SU-DHL-6 (cell line): ENCODE data around the gene RGL3.

Experiments
- H2AFZ ChIP-seq: fragments of 200-600 bp; sonication (generic); 2 replicates; pipeline ENCODE4 v1.6.1; 2014; ENCODE audit warnings: low read depth, mild to moderate bottlenecking, moderate library complexity, mixed read lengths, antibody characterized with exemption, low read length; ENCODE audit not compliant: severe bottlenecking
- H3F3A ChIP-seq: fragments of 200-600 bp; shearing (Covaris generic); 2 replicates; pipeline ENCODE4 v1.6.0; 2016; ENCODE audit warnings: antibody characterized with exemption, mild to moderate bottlenecking; ENCODE audit not compliant: insufficient read depth
- H3K27ac ChIP-seq: fragments of 200-600 bp; sonication (generic); 2 replicates; pipeline ENCODE4 v1.5.1; 2016; ENCODE audit warnings: low read depth, mild to moderate bottlenecking, low read length, moderate library complexity, mixed read lengths
- H3K27me3 ChIP-seq: fragments of 200-600 bp; sonication (generic), shearing (Covaris generic); 2 replicates; pipeline ENCODE4 v1.6.0; 2014; ENCODE audit warnings: mild to moderate bottlenecking, low read length
- H3K36me3 ChIP-seq: fragments of 200-600 bp; sonication (generic); 2 replicates; pipeline ENCODE4 v1.6.1; 2014; ENCODE audit warnings: mild to moderate bottlenecking, low read length, mixed read lengths
- H3K4me2 ChIP-seq: fragments of 300-600, 200-600 bp; shearing (Covaris generic), sonication (generic); 2 replicates; pipeline ENCODE4 v1.6.0; 2014; ENCODE audit warnings: low read length, low read depth, mild to moderate bottlenecking; ENCODE audit not compliant: poor library complexity, severe bottlenecking
- H3K4me3 ChIP-seq: fragments of 200-600 bp; sonication (generic); 2 replicates; pipeline ENCODE4 v1.5.1; 2014; ENCODE audit warnings: antibody characterized with exemption, low read length, mild to moderate bottlenecking, mixed read lengths; ENCODE audit not compliant: insufficient read depth, poor library complexity, severe bottlenecking
- H3K79me2 ChIP-seq: fragments of 200-600 bp; sonication (generic); 2 replicates; pipeline ENCODE4 v1.6.1; 2014; ENCODE audit warnings: mild to moderate bottlenecking, low read length, moderate library complexity; ENCODE audit not compliant: insufficient read depth
- H3K9ac ChIP-seq: fragments of 200-600 bp; sonication (generic); 2 replicates; pipeline ENCODE4 v1.7.0; 2014; ENCODE audit warnings: mild to moderate bottlenecking, low read length
- H3K9me2 ChIP-seq: fragments of 200-600 bp; sonication (generic); replicated peaks from 2 replicates; pipeline ENCODE4 v1.6.1; 2014; ENCODE audit warnings: low read length; ENCODE audit not compliant: insufficient read depth
- H3K9me3 ChIP-seq: fragments of 200-600 bp; sonication (generic); 2 replicates; pipeline ENCODE4 v1.6.1; 2014; ENCODE audit warnings: low read length, mixed read lengths; ENCODE audit not compliant: insufficient read depth
- H4K20me1 ChIP-seq: fragments of 200-600 bp; sonication (generic); 2 replicates; pipeline ENCODE4 v1.6.1; 2014; ENCODE audit warnings: low read depth, mild to moderate bottlenecking, antibody characterized with exemption, low read length, moderate library complexity, mixed read lengths
- CTCF ChIP-seq: fragments of 200-600 bp; sonication (generic); IDR thresholded peaks from one replicate; pipeline ENCODE4 v1.5.1; 2017; ENCODE audit warnings: antibody characterized with exemption, mild to moderate bottlenecking, low read length, moderate library complexity; ENCODE audit not compliant: insufficient read depth, poor library complexity, severe bottlenecking
- EZH2phosphoT487 ChIP-seq: fragments of 200-600 bp; sonication (generic), shearing (Covaris generic); conservative IDR thresholded peaks from 2 replicates; pipeline ENCODE4 v1.6.1; 2018; ENCODE audit warnings: mild to moderate bottlenecking, antibody characterized with exemption, low read length, moderate library complexity, mixed read lengths

The RGL3 gene

GRCh38 chr19:11452620-11453310 lies 33.7 kb upstream of the RGL3 start:
- Histone ChIP-seq H3F3A (0 out of 2 replicates have a peak, but pooled peaks cover 8% of the 10 kb centered on the region), H3K27ac (no peak overlapping the region), H3K9me2 (no peaks in the 10 kb centered on the region), H3K36me3 (no peaks in the 10 kb centered on the region), H3K9me3 (no peaks in the 10 kb centered on the region), H3K4me3 (no peak overlapping the region), H2AFZ (no peak overlapping the region), H4K20me1 (no peaks in the 10 kb centered on the region), H3K27me3 (no peaks in the 10 kb centered on the region), H3K4me2 (peak overlapping the region; percentile 5), H3K79me2 (no peaks in the 10 kb centered on the region), H3K9ac (no peak overlapping the region)
- peak; percentile 36 for TF ChIP-seq CTCF
- no peak for TF ChIP-seq EZH2phosphoT487

DNA sequence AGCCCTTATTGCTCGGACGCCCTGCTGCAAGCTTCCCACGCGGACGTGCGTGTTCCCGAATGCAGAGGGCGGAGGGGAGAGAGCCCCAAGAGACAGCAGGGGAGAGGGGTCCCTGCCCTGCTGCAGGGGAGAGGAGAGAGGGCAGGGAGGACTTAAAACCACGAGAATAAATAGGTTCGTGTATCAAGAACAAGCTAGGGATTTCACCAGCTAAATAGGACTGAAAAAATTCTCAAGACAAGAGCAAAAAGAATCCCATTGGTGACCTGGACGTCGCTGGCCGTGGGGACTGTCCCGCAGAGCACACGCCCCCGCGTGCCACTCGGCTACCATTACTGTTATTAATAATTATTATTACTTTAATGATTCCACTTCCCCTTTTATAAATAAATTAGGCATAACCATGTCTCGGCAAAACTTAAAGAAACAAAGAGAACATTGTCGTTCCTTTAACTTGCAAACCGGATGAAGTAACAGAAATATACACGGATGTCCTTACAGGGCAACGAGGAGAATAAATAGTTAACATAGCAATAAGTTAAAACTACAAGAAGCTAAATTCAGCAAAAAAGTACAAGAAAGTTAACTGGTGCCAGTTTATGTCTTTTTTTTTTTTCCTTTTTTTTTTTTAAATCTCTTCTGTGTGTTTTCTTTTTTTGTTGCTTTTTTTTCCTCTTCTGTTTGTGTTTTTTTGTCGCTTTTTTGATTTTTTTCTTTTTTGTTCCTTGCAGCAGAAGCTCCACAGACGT lies 32.9 kb upstream of the RGL3 start:
- Histone ChIP-seq H3K27me3 (no peaks in the 10 kb centered on the region), H3K36me3 (no peaks in the 10 kb centered on the region), H2AFZ (no peak overlapping the region), H3F3A (0 out of 2 replicates have a peak, but pooled peaks cover 8% of the 10 kb centered on the region), H3K9me3 (no peaks in the 10 kb centered on the region), H3K4me3 (no peak overlapping the region), H3K4me2 (peak overlapping the region; percentile 5), H3K9ac (no peak overlapping the region), H3K9me2 (no peaks in the 10 kb centered on the region), H3K27ac (no peak overlapping the region), H4K20me1 (no peaks in the 10 kb centered on the region), H3K79me2 (no peaks in the 10 kb centered on the region)
- TF ChIP-seq CTCF (no peak), EZH2phosphoT487 (no peak)

- no peaks in the 10 kb centered on the region for H3K9me3 ChIP-seq
- H3K4me3 ChIP-seq: no peak overlapping the region
- H3F3A ChIP-seq: 0 out of 2 replicates have a peak, but pooled peaks cover 8% of the 10 kb centered on the region
- no peaks in the 10 kb centered on the region for H3K27me3 ChIP-seq
- H4K20me1 ChIP-seq: no peaks in the 10 kb centered on the region
- H3K27ac ChIP-seq: no peak overlapping the region
- no peaks in the 10 kb centered on the region for H3K9me2 ChIP-seq
- no peak overlapping the region for H2AFZ ChIP-seq
- H3K4me2 ChIP-seq: no peak overlapping the region
- TF ChIP-seq EZH2phosphoT487 (no peak), CTCF (no peak)
- no peak overlapping the region for H3K9ac ChIP-seq
- H3K36me3 ChIP-seq: no peaks in the 10 kb centered on the region
- no peaks in the 10 kb centered on the region for H3K79me2 ChIP-seq
These were observed 32.3 kb upstream of the RGL3 start for GRCh38 chr19:11451327-11451870.
